Measurements from ENCODE around the gene HSF2.

Gene HSF2, protein sequence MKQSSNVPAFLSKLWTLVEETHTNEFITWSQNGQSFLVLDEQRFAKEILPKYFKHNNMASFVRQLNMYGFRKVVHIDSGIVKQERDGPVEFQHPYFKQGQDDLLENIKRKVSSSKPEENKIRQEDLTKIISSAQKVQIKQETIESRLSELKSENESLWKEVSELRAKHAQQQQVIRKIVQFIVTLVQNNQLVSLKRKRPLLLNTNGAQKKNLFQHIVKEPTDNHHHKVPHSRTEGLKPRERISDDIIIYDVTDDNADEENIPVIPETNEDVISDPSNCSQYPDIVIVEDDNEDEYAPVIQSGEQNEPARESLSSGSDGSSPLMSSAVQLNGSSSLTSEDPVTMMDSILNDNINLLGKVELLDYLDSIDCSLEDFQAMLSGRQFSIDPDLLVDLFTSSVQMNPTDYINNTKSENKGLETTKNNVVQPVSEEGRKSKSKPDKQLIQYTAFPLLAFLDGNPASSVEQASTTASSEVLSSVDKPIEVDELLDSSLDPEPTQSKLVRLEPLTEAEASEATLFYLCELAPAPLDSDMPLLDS

DNA sequence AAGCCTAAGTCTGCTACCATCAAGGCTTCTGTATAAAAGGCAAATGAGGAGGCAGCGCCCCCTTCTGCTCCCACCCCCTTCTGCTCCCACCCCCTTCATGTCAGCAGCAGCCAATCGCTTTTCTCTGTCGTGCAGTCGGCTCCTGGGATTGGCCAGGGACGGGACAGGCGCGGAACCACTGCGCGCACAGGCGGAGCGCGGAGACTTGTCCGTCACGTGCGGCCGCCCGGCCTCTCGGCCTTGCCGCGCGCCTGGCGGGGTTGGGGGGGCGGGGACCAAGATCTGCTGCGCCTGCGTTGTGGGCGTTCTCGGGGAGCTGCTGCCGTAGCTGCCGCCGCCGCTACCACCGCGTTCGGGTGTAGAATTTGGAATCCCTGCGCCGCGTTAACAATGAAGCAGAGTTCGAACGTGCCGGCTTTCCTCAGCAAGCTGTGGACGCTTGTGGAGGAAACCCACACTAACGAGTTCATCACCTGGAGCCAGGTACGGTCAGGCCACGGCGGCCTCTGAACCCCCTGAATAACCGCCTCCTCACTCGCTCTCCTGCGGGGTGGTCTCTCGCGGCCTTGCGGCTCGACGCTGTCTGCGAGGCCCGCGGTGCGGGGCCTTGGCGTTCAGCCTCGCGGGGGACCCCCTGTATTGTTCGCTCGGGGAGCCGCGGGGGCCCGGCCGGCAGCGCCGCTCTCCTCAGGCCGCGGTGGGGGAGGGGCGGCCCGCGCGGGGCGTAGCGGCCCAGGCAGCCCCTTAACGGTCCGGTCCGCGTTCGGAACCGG lies at the start of gene HSF2:
HSF2 (plus strand) TSS at position 305 of the 773 bp plus-strand sequence; CDS start at position 391, 86 bp downstream.
- peak; percentile 97 for DNase-seq

DNA sequence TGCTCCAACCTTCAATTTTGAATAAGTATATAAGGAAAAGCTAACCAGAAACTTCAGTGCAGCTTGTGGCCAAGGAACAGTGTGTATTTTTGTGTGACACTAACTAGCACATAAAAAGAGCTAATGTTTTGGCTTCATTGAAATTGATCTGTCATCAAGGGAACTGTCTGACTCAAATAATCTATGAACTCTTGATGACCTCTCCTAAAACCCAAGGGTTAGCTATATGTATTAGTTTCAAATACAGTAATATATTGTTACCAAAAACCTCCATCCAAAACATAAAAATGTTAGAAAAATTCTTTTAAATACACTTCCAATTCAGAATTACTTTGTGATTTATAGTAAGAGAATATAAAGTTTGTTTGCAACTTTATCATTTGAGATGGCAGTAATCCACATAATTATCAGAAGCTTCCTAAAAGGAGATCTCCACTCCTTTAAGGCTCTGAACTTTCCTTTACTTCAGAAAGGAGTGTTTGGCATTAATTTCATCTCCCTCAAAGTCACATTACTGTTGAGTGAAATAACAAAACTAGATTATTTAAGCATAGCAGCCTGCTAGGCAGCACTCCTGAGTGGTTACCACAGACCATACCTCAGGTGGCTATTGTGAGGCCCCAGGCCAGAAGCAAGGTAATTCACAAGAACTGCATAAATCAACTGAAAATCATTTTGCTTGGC lies 46.3 kb upstream of the HSF2 start:
- DNase-seq: no peak

DNA sequence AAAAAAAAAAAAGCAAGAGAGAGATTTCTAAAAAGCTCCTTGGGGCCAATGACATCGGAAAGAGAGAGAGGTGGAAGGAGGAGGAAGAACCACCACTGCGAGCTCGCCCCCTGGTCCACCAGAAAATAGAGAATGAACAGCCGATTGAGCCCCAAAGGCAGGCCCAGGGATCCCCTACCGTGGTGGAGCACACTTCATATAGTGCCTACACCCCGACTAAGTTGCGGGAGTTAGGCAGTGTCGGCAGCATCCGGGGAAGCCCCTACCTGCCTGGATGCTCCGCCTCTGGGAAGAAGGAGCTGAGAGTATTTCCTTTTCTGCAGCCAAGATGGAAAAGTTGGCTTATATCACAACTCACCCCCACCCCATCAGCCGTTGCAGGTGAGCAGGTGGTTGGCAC lies 38.6 kb upstream of the HSF2 start:
- no peak for DNase-seq

DNA sequence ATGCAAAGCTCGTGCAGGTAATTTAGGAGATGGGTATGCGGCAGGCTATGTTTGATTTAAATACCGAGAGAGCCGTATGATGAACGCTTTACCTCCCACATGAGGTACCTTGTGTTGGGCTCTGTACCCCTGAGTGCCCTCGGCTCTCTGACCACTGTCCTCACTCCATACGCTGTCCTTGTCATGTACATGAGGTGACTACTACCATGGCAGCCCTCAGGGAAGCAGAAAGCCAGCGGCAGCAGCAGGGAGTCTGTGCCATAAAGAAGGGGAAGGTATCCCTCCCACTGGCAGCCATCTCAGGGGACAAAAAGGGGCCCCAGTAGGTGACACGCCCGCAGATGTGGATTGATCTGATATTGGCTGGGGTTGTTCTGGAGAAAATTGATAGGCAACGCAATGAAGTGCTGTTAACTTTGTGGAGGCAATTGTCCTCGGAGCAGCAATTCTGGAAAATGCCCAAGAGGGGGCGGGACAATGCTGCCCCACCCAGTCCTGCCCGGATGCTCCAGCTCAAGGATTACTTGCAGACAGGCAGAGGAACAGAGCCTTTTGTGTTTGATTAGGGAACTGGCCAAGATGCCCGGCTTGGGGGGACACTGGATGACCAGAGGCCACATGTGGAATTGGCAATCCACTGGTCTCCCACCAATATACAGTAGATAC lies 38.0 kb upstream of the HSF2 start:
- DNase-seq: no peak

DNA sequence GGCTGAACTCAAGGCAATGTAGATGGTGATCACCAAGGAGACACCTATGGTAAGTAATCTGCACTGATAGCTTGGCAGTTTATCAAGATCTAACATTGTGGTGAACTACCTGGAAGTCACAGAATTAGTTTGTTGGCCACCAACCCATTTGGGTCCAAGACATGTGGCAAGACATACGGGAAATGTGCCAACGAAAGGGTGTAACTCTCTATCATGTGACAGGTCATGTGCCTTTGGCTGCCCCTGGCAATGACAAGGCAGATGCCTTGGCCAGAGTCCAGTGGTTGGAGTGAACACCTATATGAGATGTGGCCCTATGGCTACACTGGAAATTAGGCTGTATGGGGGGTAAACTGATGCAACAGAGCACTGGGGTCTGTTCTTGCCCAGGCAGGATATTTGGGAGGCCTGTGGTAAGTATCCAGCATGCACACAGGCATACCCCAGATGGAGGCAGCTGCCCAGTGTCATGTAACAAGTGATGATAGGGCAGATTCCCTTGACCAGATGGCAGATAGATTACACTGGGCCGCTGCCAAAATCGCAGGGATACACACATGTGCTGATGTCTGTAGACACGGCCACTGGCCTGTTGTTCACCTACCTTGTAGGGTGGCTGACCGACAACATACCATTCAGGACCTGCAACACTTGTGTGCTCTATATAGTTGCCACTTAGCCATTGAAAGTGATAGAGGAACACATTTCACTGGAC lies 35.5 kb upstream of the HSF2 start:
- DNase-seq: no peak

DNA sequence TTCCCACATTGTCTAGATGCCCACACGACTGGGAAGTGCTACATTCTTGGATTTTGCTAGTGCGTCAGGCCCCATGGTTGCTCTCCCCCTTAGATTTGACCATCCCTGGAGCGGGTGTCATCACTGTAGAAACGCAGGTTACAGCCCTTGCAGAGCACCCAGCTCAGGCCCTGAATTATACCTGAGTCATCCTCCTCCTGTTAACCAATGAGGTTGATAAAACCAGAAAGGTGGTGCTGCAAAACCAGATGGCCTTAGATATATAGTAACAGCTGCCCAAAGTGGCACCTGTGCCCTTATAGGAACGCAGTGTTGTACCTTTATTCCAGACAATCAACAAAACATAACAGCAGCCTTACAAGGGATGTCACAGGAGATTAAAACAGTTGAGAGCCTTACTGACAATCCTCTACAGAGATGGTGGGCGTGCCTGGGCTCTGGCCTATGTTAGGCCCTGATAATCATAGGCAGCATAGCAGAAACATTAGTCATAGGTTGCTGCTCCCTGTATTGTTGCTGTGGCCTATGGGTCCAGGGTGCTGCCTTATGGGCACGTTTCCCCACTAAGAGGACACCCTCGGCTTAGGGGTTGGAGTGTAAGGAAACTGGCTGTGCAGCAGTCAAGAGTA lies 33.6 kb upstream of the HSF2 start:
- no peak for DNase-seq

GRCh38 chr6:122367171-122367570 lies 32.3 kb upstream of the HSF2 start:
- DNase-seq: no peak

- no peak for DNase-seq
Observed at GRCh38 chr6:122369536-122369935, 29.9 kb upstream of the HSF2 start.

DNA sequence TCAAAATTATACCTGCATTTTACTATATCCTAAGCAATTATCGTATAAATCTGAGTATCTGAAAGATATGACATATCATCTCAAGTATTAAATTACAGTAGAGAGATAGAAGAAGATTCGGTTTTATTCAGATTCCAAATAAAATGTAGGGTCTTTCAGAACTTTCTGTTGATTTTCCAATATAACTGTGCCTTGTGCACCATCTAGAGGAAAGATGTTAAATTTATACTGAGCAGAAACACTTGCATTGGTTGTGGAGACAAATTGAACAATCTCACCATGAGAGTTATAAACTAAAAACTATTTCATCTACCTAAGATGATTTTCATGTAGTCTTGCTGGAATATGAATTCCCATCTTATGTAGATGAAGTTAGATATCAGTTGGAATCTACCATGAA lies 26.8 kb upstream of the HSF2 start:
- DNase-seq: no peak

- DNase-seq: no peak
Observed at GRCh38 chr6:122374307-122374706, 25.1 kb upstream of the HSF2 start.

DNA sequence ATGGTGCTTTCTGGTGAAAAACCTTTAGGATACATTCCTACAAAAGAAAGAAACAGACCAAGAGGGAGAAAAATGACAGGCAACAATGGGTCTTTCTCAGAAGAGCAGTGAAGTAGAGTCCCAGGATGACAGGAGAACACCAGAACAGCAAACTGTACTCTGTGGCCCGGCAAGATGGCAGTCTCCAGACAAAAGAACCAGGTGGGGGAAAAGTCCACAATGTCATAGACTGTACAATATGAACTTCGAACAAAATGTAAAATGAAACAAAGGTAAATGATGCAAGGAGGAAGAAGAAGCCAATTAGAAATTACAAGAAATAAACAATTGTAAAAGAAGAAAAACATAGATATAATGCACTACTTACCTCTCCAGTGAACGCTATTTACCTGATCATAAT lies 23.2 kb upstream of the HSF2 start:
- DNase-seq: no peak

DNA sequence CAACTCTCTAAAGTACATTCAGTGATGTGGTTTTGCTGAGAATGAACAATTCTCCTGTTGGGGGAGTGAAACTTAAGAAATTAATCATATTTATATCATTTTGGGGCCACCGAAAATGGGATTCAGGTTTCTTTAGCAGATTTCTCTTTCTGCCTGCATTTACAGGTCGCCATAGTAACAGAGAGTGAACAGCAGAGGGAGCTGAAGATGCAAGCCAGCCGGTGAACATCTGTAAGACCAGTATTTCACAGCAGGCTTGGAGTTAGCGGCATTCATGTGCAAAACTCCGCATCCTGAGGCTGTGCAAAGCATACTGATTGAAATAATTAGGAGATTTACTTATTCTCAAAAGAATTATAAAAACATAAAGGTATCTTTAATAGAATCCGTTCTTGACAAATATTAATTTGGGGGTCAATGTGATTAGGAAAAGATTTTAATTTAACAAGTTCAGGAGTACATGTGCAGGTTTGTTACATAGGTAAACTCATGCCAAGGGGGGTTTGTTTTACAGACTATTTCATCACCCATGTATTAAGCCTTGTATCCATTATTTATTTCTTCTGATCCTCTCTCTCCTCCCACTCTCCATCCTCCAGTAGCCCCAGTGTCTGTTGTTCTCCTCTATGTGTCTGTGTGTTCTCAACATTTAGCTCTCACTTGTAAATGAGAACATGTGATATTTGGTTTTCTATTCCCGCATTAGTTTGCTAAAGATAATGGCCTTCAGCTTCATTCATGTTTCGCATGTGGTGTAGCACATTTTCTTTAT lies 17.8 kb upstream of the HSF2 start:
- DNase-seq: peak; percentile 65

DNA sequence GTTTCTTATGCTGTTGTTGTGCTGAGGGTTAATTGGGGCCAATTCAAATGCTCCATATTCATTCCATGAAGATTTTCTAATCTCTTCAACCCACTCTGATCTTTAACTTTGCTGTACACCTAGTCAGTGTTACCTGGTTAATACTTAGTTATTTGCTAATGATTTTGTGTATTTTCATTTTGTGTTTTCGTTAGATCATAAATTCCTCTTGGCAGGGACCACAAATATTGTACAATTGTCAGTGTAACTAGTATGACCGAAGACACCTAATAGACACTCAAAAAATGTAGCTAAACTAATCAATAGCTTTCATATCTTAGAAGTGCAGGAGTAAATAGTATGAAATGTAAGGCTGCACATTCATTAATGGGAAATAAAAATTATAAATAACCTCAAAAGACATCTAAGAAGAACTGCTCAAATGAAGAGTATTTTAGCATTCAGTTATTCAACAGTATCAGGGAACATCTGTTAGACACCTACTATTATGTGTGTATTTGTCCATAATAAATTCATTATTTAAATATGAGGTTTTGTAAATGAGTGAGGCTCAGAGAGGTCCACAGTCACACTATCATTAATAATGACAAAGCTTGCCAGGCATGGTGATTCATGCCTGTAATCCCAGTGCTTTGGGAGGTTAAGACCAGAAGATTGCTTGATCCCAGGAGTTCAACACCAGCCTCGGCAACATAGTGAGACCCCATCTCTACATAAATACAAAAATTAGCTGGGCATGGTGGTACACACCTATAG lies 13.4 kb upstream of the HSF2 start:
- DNase-seq: no peak

DNA sequence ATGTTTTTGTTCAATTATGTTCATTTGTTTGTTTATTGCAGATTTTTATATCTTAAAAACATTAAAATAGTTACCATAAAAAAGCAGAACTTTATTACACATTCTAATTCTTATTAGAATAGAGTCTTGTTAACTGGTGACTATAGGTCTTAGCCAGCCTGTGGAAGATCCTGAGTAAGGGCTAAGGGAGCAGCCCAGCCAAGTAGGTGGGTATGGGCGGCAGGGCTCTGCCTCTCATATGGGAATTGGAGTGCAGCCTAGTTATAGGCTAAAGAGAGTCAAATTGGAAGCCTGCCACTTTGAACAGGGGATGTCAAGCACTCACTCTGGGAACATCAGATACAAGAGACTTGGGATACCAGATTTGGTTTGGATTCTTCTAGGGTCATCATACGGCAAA lies 10.5 kb upstream of the HSF2 start:
- no peak for DNase-seq

DNA sequence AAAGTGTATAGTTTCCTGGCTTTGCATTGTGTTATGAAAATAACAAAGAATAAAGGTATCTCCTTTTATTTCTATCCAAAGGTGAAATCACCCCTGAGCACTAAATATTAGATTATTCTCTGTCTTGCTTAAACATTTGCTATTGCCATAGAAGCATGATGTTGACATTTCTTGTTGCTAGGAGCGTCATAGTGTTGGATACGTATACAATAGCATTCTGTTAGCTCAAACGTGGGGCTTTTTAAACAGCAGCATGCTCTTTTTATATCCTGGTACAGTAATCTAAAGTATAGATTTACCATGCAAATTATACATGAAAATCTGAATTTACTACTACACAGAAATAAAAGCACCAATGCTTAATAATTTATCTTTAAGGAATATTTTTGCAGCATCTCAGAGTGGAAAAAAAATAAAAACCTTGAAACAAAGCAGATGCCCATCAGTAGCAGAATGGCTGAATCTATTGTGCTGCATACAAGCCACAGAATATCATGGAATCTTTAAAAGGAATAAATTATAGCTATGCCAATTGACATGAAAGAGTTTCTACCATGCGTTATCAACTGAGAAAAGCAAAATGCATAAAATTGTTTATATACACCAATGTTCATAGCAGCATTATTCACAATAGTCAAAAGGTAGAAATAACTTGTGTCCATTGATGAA lies 9.6 kb upstream of the HSF2 start:
- no peak for DNase-seq

GRCh38 chr6:122392564-122393350 lies 6.7 kb upstream of the HSF2 start:
- no peak for DNase-seq

- no peak for DNase-seq
Observed at GRCh38 chr6:122393351-122393896, 6.0 kb upstream of the HSF2 start.

DNA sequence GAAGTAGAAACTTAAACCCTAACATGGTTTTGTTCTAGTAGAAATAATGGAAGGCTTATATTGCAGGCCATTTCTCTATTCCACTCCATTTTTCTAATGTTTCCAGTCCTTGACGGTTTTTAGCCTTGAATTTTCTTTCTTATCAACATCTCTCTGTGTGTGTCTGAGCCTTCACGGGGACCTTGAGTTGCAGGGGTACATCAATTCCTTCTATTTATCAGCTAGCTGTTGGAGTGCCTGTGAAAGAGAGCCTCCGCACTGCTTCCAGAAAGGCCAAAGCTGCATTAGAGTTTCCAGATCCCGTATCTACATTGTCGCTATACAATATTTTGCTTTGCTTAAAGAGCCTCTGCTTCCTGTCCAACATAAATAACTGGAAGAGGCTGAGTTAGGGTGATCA lies 5.4 kb upstream of the HSF2 start:
- no peak for DNase-seq

GRCh38 chr6:122399055-122399347 lies 451 bp upstream of the HSF2 start:
- no peak for DNase-seq

Data from CD4-positive, alpha-beta T cell treated with Interleukin-15 for 1 hour (primary cell).